C4-2B (cell line): ENCODE data around the gene OSBPL1A.

Source experiments
- ZFX ChIP-seq: fragments of 450-650 bp; IDR thresholded peaks from 2 replicates; pipeline ENCODE4 v1.6.1; 2017
- TF ChIP-seq, protein P1 (sequence below): fragments of 450-650 bp; conservative IDR thresholded peaks from 2 replicates; pipeline ENCODE4 v1.5.1; 2017; ENCODE audit warnings: mild to moderate bottlenecking

DNA sequence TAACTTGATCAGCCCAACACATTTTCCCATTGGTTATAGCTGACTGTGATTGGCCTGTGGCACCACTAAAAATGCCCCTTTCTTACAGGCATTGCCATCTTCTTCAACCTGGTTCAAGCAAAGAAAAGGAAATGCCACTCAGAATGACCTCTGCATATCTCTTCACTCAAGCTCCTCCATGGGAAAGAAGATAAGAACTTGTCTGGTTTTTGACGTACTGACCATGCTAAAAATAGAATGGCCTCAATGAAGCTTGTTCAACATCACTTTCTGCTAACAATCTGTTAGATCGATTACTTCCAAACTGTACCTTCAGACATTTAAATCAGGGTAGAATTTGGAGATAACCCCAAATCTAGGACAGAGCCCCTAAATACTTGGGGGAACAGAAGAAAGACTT is 149.3 kb downstream of the OSBPL1A start:
- TF ChIP-seq, protein P1, sequence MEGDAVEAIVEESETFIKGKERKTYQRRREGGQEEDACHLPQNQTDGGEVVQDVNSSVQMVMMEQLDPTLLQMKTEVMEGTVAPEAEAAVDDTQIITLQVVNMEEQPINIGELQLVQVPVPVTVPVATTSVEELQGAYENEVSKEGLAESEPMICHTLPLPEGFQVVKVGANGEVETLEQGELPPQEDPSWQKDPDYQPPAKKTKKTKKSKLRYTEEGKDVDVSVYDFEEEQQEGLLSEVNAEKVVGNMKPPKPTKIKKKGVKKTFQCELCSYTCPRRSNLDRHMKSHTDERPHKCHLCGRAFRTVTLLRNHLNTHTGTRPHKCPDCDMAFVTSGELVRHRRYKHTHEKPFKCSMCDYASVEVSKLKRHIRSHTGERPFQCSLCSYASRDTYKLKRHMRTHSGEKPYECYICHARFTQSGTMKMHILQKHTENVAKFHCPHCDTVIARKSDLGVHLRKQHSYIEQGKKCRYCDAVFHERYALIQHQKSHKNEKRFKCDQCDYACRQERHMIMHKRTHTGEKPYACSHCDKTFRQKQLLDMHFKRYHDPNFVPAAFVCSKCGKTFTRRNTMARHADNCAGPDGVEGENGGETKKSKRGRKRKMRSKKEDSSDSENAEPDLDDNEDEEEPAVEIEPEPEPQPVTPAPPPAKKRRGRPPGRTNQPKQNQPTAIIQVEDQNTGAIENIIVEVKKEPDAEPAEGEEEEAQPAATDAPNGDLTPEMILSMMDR = no peak
- no peak for TF ChIP-seq ZFX
